Measurements from ENCODE around the gene PARVA.

PARVA gene

GRCh38 chr11:12565406-12565805 is 188.0 kb downstream of the PARVA start:
- DNase-seq = no peak

- DNase-seq = no peak
These were observed 190.5 kb downstream of the PARVA start for GRCh38 chr11:12567746-12568460.

GRCh38 chr11:12569499-12570425 is 192.4 kb downstream of the PARVA start:
- no peak for DNase-seq

GRCh38 chr11:12573707-12574485 is 196.5 kb downstream of the PARVA start:
- no peak for DNase-seq

GRCh38 chr11:12577725-12578644 is 200.6 kb downstream of the PARVA start:
- DNase-seq = peak; percentile 52

GRCh38 chr11:12581416-12581815 is 204.0 kb downstream of the PARVA start:
- DNase-seq = no peak

- DNase-seq = no peak
These were observed 204.6 kb downstream of the PARVA start for GRCh38 chr11:12581923-12582322.
